SU-DHL-6 (cell line): ENCODE data around the gene POU6F1.

Experiments
- H2AFZ ChIP-seq: fragments of 200-600 bp; sonication (generic); 2 replicates; pipeline ENCODE4 v1.6.1; 2014; ENCODE audit warnings: low read depth, mild to moderate bottlenecking, moderate library complexity, mixed read lengths, antibody characterized with exemption, low read length; ENCODE audit not compliant: severe bottlenecking
- H3F3A ChIP-seq: fragments of 200-600 bp; shearing (Covaris generic); 2 replicates; pipeline ENCODE4 v1.6.0; 2016; ENCODE audit warnings: antibody characterized with exemption, mild to moderate bottlenecking; ENCODE audit not compliant: insufficient read depth
- H3K27ac ChIP-seq: fragments of 200-600 bp; sonication (generic); 2 replicates; pipeline ENCODE4 v1.5.1; 2016; ENCODE audit warnings: low read depth, mild to moderate bottlenecking, low read length, moderate library complexity, mixed read lengths
- H3K27me3 ChIP-seq: fragments of 200-600 bp; sonication (generic), shearing (Covaris generic); 2 replicates; pipeline ENCODE4 v1.6.0; 2014; ENCODE audit warnings: mild to moderate bottlenecking, low read length
- H3K36me3 ChIP-seq: fragments of 200-600 bp; sonication (generic); 2 replicates; pipeline ENCODE4 v1.6.1; 2014; ENCODE audit warnings: mild to moderate bottlenecking, low read length, mixed read lengths
- H3K4me2 ChIP-seq: fragments of 300-600, 200-600 bp; shearing (Covaris generic), sonication (generic); 2 replicates; pipeline ENCODE4 v1.6.0; 2014; ENCODE audit warnings: low read length, low read depth, mild to moderate bottlenecking; ENCODE audit not compliant: poor library complexity, severe bottlenecking
- H3K4me3 ChIP-seq: fragments of 200-600 bp; sonication (generic); 2 replicates; pipeline ENCODE4 v1.5.1; 2014; ENCODE audit warnings: antibody characterized with exemption, low read length, mild to moderate bottlenecking, mixed read lengths; ENCODE audit not compliant: insufficient read depth, poor library complexity, severe bottlenecking
- H3K79me2 ChIP-seq: fragments of 200-600 bp; sonication (generic); 2 replicates; pipeline ENCODE4 v1.6.1; 2014; ENCODE audit warnings: mild to moderate bottlenecking, low read length, moderate library complexity; ENCODE audit not compliant: insufficient read depth
- H3K9ac ChIP-seq: fragments of 200-600 bp; sonication (generic); 2 replicates; pipeline ENCODE4 v1.7.0; 2014; ENCODE audit warnings: mild to moderate bottlenecking, low read length
- H3K9me2 ChIP-seq: fragments of 200-600 bp; sonication (generic); replicated peaks from 2 replicates; pipeline ENCODE4 v1.6.1; 2014; ENCODE audit warnings: low read length; ENCODE audit not compliant: insufficient read depth
- H3K9me3 ChIP-seq: fragments of 200-600 bp; sonication (generic); 2 replicates; pipeline ENCODE4 v1.6.1; 2014; ENCODE audit warnings: low read length, mixed read lengths; ENCODE audit not compliant: insufficient read depth
- H4K20me1 ChIP-seq: fragments of 200-600 bp; sonication (generic); 2 replicates; pipeline ENCODE4 v1.6.1; 2014; ENCODE audit warnings: low read depth, mild to moderate bottlenecking, antibody characterized with exemption, low read length, moderate library complexity, mixed read lengths
- CTCF ChIP-seq: fragments of 200-600 bp; sonication (generic); IDR thresholded peaks from one replicate; pipeline ENCODE4 v1.5.1; 2017; ENCODE audit warnings: antibody characterized with exemption, mild to moderate bottlenecking, low read length, moderate library complexity; ENCODE audit not compliant: insufficient read depth, poor library complexity, severe bottlenecking
- EZH2phosphoT487 ChIP-seq: fragments of 200-600 bp; sonication (generic), shearing (Covaris generic); conservative IDR thresholded peaks from 2 replicates; pipeline ENCODE4 v1.6.1; 2018; ENCODE audit warnings: mild to moderate bottlenecking, antibody characterized with exemption, low read length, moderate library complexity, mixed read lengths

The POU6F1 gene

GRCh38 chr12:51139292-51139844 lies 78.5 kb downstream of the POU6F1 start:
- Histone ChIP-seq H3K36me3 (no peaks in the 10 kb centered on the region), H3K9me3 (no peaks in the 10 kb centered on the region), H4K20me1 (no peaks in the 10 kb centered on the region), H3F3A (no peaks in the 10 kb centered on the region), H3K4me2 (no peak overlapping the region), H3K27me3 (no peaks in the 10 kb centered on the region), H3K9me2 (no peaks in the 10 kb centered on the region), H3K79me2 (peaks cover 10% of the 10 kb centered on the region; the same call in 1 of the 2 replicates), H3K27ac (no peak overlapping the region), H3K4me3 (no peak overlapping the region), H2AFZ (no peak overlapping the region), H3K9ac (no peak overlapping the region)
- no peak for TF ChIP-seq EZH2phosphoT487
- no peak for TF ChIP-seq CTCF
